HG03060 (cell line): Measurements from ENCODE around the gene CASZ1.

Experiments used
- ATAC-seq: cut with Tn5 transposase; IDR thresholded peaks from one replicate; pipeline ENCODE4 v1.9.1; 2021; ENCODE audit warnings: low read depth, moderate number of reproducible peaks; ENCODE audit not compliant: unreplicated experiment

The CASZ1 gene

GRCh38 chr1:10776190-10776905, 20.1 kb downstream of the CASZ1 start:
- ATAC-seq: no peak

DNA sequence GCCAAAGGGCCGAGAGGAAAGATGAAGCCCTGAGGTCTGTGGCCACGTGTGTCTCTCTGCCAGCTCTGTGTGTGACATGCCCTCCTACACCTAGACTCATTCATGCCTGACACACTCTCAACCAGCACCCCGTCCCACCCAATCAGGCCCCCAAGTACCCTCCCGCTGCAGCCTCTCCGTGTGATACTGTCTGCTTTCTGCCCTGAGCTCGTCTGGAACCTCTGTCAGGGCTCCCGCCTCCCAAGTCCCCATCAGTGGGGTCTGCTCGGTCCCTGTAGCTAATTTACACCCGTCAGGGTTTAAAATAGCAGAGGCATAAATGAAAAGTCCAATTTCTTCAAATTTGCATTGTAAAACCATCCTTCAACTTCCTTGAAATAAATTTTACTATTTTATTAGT, 20.7 kb downstream of the CASZ1 start:
- ATAC-seq: no peak

DNA sequence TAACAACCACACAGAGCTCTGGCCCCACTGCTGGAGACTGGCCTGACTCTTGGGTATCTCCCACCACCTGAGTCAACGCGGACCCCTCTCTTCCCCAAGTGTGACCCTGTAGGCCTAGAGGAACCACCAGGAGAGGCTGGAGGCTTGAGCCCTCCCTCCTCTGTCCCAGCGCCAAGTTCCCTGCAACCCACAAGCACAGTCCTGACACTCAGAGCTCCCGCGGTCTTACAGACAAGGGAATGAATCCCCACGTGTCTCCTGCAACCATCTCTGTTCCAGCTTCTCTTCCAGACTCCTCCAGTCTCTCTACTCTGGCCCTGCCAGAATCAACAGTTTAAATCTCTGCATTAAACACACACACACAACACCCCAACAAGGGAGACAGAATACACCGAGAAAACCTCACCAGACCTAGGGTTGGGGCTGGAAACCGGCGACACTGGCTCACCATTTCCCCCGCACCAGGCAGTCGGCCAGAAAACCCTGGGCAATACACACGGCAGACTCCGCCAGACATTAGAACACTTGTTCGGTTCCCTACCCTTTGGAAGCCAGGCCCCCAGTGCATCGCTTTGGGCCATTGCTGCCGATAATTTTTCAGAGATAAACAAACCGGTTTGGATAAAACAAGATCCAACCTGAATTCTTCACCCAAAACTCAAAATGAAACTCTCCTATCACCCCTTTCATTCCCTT, 21.7 kb downstream of the CASZ1 start:
- ATAC-seq: no peak

- ATAC-seq: no peak
Observed at GRCh38 chr1:10773851-10774614, 22.4 kb downstream of the CASZ1 start.

DNA sequence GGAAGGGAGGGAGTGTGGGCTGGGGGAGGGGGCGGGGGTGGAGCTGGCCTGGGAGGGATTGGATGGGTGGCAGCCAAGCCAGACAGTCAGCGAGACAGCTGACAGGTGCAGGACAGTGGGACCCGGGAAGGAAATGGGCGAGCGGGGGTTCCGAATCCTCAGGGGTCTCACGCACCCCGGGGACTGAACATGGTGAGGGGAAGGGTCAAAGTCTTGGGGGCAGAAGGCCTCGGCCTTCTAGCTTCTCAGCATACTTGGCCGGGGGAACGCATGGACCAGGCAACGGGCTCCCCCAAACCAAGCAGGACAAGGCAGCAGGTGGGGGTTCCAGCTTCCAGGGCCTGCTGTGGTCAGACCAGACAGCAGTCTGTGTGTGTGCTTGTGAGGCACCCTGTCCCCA, 23.1 kb downstream of the CASZ1 start:
- ATAC-seq: no peak

- no peak for ATAC-seq
Observed at GRCh38 chr1:10772711-10773110, 23.7 kb downstream of the CASZ1 start.

- no peak for ATAC-seq
Observed at GRCh38 chr1:10771789-10772188, 24.7 kb downstream of the CASZ1 start.

DNA sequence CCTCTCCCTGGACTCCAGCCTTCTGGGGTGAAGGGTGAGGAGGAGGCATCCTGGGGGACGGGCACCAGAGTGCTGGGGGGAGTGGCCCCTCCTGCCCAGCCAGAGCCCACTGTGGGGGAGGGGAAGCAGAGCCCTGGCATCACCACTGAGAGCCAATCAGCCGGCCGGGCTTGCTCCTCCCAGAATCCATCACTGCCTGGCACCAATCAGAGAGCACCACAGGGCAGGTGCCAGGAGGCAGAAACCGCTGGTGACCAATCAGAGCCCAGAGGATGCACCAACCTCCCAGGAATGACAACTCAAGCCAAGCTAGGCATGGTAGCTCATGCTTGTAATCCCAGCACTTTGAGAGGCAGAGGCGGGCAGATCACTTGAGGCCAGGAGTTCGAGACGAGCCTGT, 27.9 kb downstream of the CASZ1 start:
- no peak for ATAC-seq

DNA sequence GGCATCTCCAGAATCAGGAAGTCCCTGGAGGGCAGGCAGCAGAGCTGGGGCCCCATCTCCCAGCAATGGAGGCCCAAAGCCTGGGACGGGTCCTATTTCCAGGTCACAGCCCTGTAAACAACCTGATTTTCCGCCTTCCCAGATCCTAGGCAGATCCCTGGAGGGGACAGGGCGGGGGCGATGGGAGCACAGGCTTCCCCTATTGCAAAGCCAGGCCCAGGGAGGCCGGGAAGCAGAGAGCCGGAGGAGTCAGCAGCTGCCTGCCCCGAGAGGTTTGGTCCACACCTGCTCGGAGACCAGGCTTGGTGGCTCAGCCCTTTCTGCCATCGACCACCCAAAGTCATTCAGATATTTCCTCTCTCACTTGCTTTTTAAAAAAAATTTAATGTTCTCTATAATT, 29.2 kb downstream of the CASZ1 start:
- ATAC-seq: no peak

GRCh38 chr1:10765734-10766478, 30.5 kb downstream of the CASZ1 start:
- no peak for ATAC-seq

DNA sequence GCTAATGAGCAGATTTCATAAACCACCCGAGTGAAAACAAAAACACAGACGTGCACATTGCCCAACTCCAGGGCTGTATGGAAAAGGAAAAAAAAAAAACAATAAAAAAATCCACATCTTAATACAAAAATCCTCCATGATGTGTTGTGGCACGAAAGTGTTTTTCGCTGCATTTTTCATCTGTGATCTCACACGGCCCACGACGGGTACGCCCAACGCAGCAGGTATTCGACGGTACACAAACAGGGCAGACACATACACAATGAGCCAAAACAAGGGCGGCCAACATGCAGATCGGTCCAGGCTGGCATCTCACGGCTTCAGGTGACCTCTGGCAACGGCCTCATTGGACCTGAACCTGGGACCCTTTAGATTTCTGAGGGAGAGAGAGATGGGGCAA, 31.1 kb downstream of the CASZ1 start:
- no peak for ATAC-seq

DNA sequence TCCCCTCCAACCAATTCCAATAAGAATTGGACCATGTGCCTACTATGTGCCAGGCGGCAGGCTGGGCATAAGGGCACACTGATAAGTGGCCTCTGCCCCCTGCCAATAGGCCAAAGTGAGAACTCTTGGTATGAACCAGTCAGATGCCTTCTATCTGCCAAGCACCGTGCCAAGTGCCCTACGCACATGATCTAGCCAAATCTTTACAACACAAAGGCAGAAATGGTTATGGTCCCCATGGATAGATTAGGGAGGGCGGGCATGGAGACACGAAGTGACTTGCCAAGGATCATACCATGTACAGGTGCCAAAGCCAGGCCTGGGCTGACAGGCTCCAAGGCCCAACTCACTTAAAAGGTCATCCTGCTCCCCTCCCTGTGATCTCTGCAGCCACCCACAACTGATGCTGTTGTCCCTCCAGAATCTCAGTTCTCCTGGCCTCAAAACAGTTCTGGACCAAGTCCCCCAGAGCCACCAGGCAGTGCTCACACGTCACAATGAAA, 32.1 kb downstream of the CASZ1 start:
- ATAC-seq: no peak

- ATAC-seq: no peak
Observed at GRCh38 chr1:10762875-10763274, 33.6 kb downstream of the CASZ1 start.

GRCh38 chr1:10762153-10762523, 34.3 kb downstream of the CASZ1 start:
- no peak for ATAC-seq

DNA sequence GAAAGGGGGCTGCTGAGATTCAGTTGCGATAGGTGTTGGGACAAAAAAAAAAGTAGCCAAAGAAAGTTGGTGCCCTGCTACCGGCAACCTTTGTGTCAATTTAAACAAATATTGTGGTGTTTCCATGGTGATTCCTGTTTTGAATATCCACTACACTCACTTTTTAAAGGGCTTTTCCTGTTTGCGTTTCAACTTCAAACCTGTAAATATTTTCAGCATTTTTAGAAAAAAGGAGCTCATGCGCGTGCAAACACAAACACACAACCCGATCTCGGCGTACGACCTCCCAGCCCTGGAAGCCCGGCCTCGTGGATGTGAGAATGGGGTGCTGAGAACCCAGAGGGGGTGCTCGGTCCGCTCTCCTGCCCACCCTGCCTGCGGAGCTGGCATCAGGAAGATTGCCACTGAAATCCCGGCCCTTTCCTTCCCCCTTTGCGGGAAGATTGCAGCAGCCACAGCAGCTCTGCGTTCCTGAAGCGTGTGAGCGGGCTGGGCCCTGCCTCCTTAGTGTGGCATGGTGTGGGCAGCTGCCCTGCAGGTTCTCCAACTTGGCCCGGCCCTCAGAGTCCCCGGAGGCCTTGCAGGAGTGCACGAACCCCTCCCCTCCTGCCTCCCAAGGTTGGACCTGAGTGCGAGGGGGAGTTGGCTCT, 34.8 kb downstream of the CASZ1 start:
- no peak for ATAC-seq

GRCh38 chr1:10760566-10761502, 35.6 kb downstream of the CASZ1 start:
- no peak for ATAC-seq

- no peak for ATAC-seq
Observed at GRCh38 chr1:10759413-10760200, 36.8 kb downstream of the CASZ1 start.

DNA sequence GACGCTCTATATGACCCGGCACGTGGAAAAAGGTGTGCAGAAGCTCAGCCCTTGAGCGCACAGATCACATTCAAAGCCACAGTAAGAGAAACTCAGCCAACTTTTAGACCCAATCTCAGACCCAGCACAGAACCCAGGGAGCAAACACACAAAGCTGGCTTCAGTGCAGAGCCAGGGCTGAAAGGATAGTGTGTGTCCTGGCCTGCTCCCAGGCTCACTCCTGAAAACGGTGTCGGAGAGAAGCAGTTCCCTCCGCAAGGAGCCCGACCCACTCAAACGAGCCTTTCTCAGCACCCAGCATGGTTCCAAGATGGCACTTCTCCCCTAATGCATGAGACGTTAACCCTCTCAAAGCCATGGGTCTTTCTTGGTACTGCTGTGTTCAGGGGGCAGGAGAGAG, 39.6 kb downstream of the CASZ1 start:
- ATAC-seq: no peak
